Skeletal muscle tissue (tissue), 4 donors: ENCODE measurements around the gene SLC10A4. TPM values are rescaled to one million over a fixed set of nuclear protein-coding genes. Genes with fewer than 3 reads are reported as not detected.

Experiments used
- H3K27ac ChIP-seq: one replicate; pipeline ENCODE4 v1.7.0; 2013; ENCODE audit warnings: mild to moderate bottlenecking, low read depth, low read length, inconsistent platforms
- H3K27me3 ChIP-seq, 3 donors: one replicate each; pipeline ENCODE4 v1.7.0; 2013; ENCODE audit warnings: low read length in 3 of 3; ENCODE audit not compliant: control insufficient read depth in 3 of 3, insufficient read depth in 3 of 3
- H3K36me3 ChIP-seq, 3 donors: one replicate each; pipeline ENCODE4 v1.7.0; 2013; ENCODE audit warnings: low read length in 3 of 3; ENCODE audit not compliant: control insufficient read depth in 3 of 3, insufficient read depth in 3 of 3
- H3K4me1 ChIP-seq, 3 donors: one replicate each; pipeline ENCODE4 v1.7.0; 2013; ENCODE audit warnings: low read length in 3 of 3, mild to moderate bottlenecking in 3 of 3; ENCODE audit not compliant: control insufficient read depth in 3 of 3, insufficient read depth in 3 of 3
- H3K4me3 ChIP-seq, 3 donors: one replicate each; pipeline ENCODE4 v1.7.0; 2013; ENCODE audit warnings: low read length in 3 of 3
- H3K9ac ChIP-seq, 3 donors: one replicate each; pipeline ENCODE4 v1.7.0; 2013; ENCODE audit warnings: low read length in 3 of 3, mild to moderate bottlenecking in 3 of 3, moderate library complexity in 2 of 3, low read depth in 1 of 3
- H3K9me3 ChIP-seq, 3 donors: one replicate each; pipeline ENCODE4 v1.7.0; 2013; ENCODE audit warnings: low read length in 3 of 3; ENCODE audit not compliant: control insufficient read depth in 3 of 3
- total RNA-seq: library from RNA; depleted of rRNA; stranded (reverse); fragments of >200 nt; gene quantifications from one replicate; pipeline ENCODE4 v1.2.3, GENCODE V29; 2014
- donor health status: Osteomylitis.

SLC10A4 gene
- total RNA-seq, 1 donor from 2014 or later, result 2.6 TPM

- H3K36me3 ChIP-seq, result peaks cover 5 to 20% (median 13%) of the 10 kb centered on the region in 3 donors
- H3K9me3 ChIP-seq, result no peaks in the 10 kb centered on the region
- no peaks in the 10 kb centered on the region for H3K27me3 ChIP-seq
- H3K9ac ChIP-seq, result no peak overlapping the region
- no peaks in the 10 kb centered on the region for H3K4me1 ChIP-seq
- no peak overlapping the region for H3K4me3 ChIP-seq
- H3K27ac ChIP-seq, result no peak overlapping the region
Observed at GRCh38 chr4:48499551-48500066, 16.5 kb downstream of the SLC10A4 start.

- no peak overlapping the region for H3K4me3 ChIP-seq
- no peak overlapping the region for H3K9ac ChIP-seq
- H3K36me3 ChIP-seq, result peaks cover 7 to 24% (median 20%) of the 10 kb centered on the region in 3 donors
- H3K27ac ChIP-seq, result no peak overlapping the region
- H3K4me1 ChIP-seq, result no peaks in the 10 kb centered on the region
- no peaks in the 10 kb centered on the region for H3K27me3 ChIP-seq
- H3K9me3 ChIP-seq, result no peaks in the 10 kb centered on the region
Observed at GRCh38 chr4:48503233-48504025, 20.3 kb downstream of the SLC10A4 start.

- H3K9me3 ChIP-seq, result no peaks in the 10 kb centered on the region
- no peak overlapping the region for H3K9ac ChIP-seq
- H3K27me3 ChIP-seq, result no peaks in the 10 kb centered on the region
- H3K4me1 ChIP-seq, result no peaks in the 10 kb centered on the region
- H3K27ac ChIP-seq, result no peak overlapping the region
- peaks cover 5 to 26% (median 22%) of the 10 kb centered on the region in 3 donors for H3K36me3 ChIP-seq
- H3K4me3 ChIP-seq, result no peak overlapping the region
Observed at GRCh38 chr4:48504026-48504330, 20.8 kb downstream of the SLC10A4 start.

GRCh38 chr4:48504352-48504751 is 21.2 kb downstream of the SLC10A4 start:
- Histone ChIP-seq H3K4me1 (no peaks in the 10 kb centered on the region), H3K9me3 (no peaks in the 10 kb centered on the region), H3K9ac (no peak overlapping the region), H3K4me3 (no peak overlapping the region), H3K27me3 (no peaks in the 10 kb centered on the region), H3K36me3 (peaks cover 4 to 24% (median 20%) of the 10 kb centered on the region in 3 donors), H3K27ac (no peak overlapping the region)

GRCh38 chr4:48506716-48507115 is 23.6 kb downstream of the SLC10A4 start:
- Histone ChIP-seq H3K9ac (no peak overlapping the region), H3K4me3 (no peak overlapping the region), H3K27ac (no peak overlapping the region), H3K27me3 (no peaks in the 10 kb centered on the region), H3K4me1 (no peaks in the 10 kb centered on the region), H3K9me3 (no peaks in the 10 kb centered on the region), H3K36me3 (peaks cover 12 to 41% (median 32%) of the 10 kb centered on the region in 3 donors)

GRCh38 chr4:48509543-48509942 is 26.4 kb downstream of the SLC10A4 start:
- Histone ChIP-seq H3K4me3 (no peak overlapping the region), H3K4me1 (no peaks in the 10 kb centered on the region), H3K9me3 (no peaks in the 10 kb centered on the region), H3K36me3 (peaks cover 17 to 56% (median 45%) of the 10 kb centered on the region in 3 donors), H3K27ac (no peak overlapping the region), H3K27me3 (no peaks in the 10 kb centered on the region), H3K9ac (no peak overlapping the region)

GRCh38 chr4:48518143-48518542 is 35.0 kb downstream of the SLC10A4 start:
- Histone ChIP-seq H3K27me3 (no peaks in the 10 kb centered on the region), H3K9me3 (no peaks in the 10 kb centered on the region), H3K36me3 (peaks cover 21 to 45% (median 44%) of the 10 kb centered on the region in 3 donors), H3K9ac (no peak overlapping the region), H3K4me1 (no peaks in the 10 kb centered on the region), H3K27ac (no peak overlapping the region), H3K4me3 (no peak overlapping the region)

- Histone ChIP-seq H3K27ac (no peak overlapping the region), H3K9ac (no peak overlapping the region), H3K4me1 (no peaks in the 10 kb centered on the region), H3K4me3 (no peak overlapping the region), H3K9me3 (no peaks in the 10 kb centered on the region), H3K27me3 (no peaks in the 10 kb centered on the region), H3K36me3 (peaks cover 23 to 62% (median 58%) of the 10 kb centered on the region in 3 donors)
Observed at GRCh38 chr4:48526406-48526805, 43.3 kb downstream of the SLC10A4 start.

GRCh38 chr4:48538358-48538757 is 55.2 kb downstream of the SLC10A4 start:
- H3K4me3 ChIP-seq, result no peak overlapping the region
- H3K36me3 ChIP-seq, result peaks cover 7 to 44% (median 41%) of the 10 kb centered on the region in 3 donors
- H3K27ac ChIP-seq, result no peak overlapping the region
- H3K9me3 ChIP-seq, result no peaks in the 10 kb centered on the region
- H3K4me1 ChIP-seq, result no peaks in the 10 kb centered on the region
- H3K27me3 ChIP-seq, result no peaks in the 10 kb centered on the region
- H3K9ac ChIP-seq, result no peak overlapping the region
